HEK293 (cell line): ENCODE measurements around the gene ABI3.

Experiments
- CTCF ChIA-PET: fragments of 350-600 bp; formaldehyde crosslinking; extraction: SDS; loops from one replicate; lab custom pipeline; 2021; ENCODE audit warnings: antibody characterized with exemption; lab: Yijun Ruan, JAX
- POLR2A ChIA-PET: fragments of 300-600 bp; formaldehyde crosslinking; extraction: SDS; loops from one replicate; lab custom pipeline; 2020; ENCODE audit warnings: antibody characterized with exemption, inconsistent platforms; lab: Yijun Ruan, JAX
- H3K27ac ChIP-seq: fragments of 200-500 bp; sonication (Bioruptor generic); 2 replicates; pipeline ENCODE4 v1.5.1; 2014; ENCODE audit warnings: low read depth, low read length, control low read depth, inconsistent platforms; ENCODE audit errors: extremely low read depth
- H3K36me3 ChIP-seq, 2 experiments: fragments of 200-500 bp in 1 of 2; sonication (Bioruptor generic) in 1 of 2; 1 replicate in 1 of 2; 2 replicates in 1 of 2; pipeline ENCODE4 v1.5.1; 2014 to 2017; ENCODE audit warnings: inconsistent platforms in 2 of 2, low read length in 2 of 2; ENCODE audit not compliant: control insufficient read depth in 2 of 2, insufficient read depth in 1 of 2
- H3K4me1 ChIP-seq: fragments of 200-500 bp; sonication (Bioruptor generic); 2 replicates; pipeline ENCODE4 v1.5.1; 2014; ENCODE audit warnings: mild to moderate bottlenecking, low read length, inconsistent platforms; ENCODE audit not compliant: control insufficient read depth, insufficient read depth
- H3K4me3 ChIP-seq: 2 replicates; pipeline ENCODE4 v1.5.1; 2011; ENCODE audit warnings: low read depth, mild to moderate bottlenecking, control low read depth, low read length, moderate library complexity
- H3K9me3 ChIP-seq: fragments of 200-500 bp; sonication (Bioruptor generic); 2 replicates; pipeline ENCODE4 v1.5.1; 2014; ENCODE audit warnings: low read depth, low read length, inconsistent platforms; ENCODE audit not compliant: control insufficient read depth, insufficient read depth
- GFI1B ChIP-seq: fragments of 450-650 bp; formaldehyde crosslinking; IDR thresholded peaks from 2 replicates; pipeline ENCODE4 v1.5.1; 2016; ENCODE audit warnings: missing biosample characterization, missing genetic modification characterization
- GLIS1 ChIP-seq: fragments of 450-650 bp; formaldehyde crosslinking; IDR thresholded peaks from 2 replicates; pipeline ENCODE4 v1.5.1; 2016; ENCODE audit warnings: missing biosample characterization, missing genetic modification characterization
- KLF7 ChIP-seq: fragments of 450-650 bp; formaldehyde crosslinking; IDR thresholded peaks from 2 replicates; pipeline ENCODE4 v1.5.1; 2016; ENCODE audit warnings: missing biosample characterization, missing genetic modification characterization, borderline replicate concordance
- REST ChIP-seq: fragments of 450-650 bp; formaldehyde crosslinking; IDR thresholded peaks from 2 replicates; pipeline ENCODE4 v1.5.1; 2016; ENCODE audit warnings: missing biosample characterization, missing genetic modification characterization
- SALL2 ChIP-seq: fragments of 450-650 bp; formaldehyde crosslinking; IDR thresholded peaks from 2 replicates; pipeline ENCODE4 v1.5.0; 2017; ENCODE audit warnings: missing biosample characterization, mild to moderate bottlenecking, missing genetic modification characterization, borderline replicate concordance
- TSHZ1 ChIP-seq: fragments of 450-650 bp; formaldehyde crosslinking; IDR thresholded peaks from 2 replicates; pipeline ENCODE4 v1.5.1; 2016; ENCODE audit warnings: missing biosample characterization, missing genetic modification characterization, borderline replicate concordance
- ZBTB7A ChIP-seq: fragments of 450-650 bp; formaldehyde crosslinking; IDR thresholded peaks from 2 replicates; pipeline ENCODE4 v1.5.1; 2016; ENCODE audit warnings: low read depth, missing biosample characterization, missing genetic modification characterization
- ZBTB8A ChIP-seq: fragments of 450-650 bp; formaldehyde crosslinking; IDR thresholded peaks from 2 replicates; pipeline ENCODE4 v1.5.1; 2016; ENCODE audit warnings: missing biosample characterization, missing genetic modification characterization
- ZNF10 ChIP-seq: fragments of 450-650 bp; formaldehyde crosslinking; IDR thresholded peaks from 2 replicates; pipeline ENCODE4 v1.5.1; 2017; ENCODE audit warnings: missing biosample characterization, missing genetic modification characterization
- ZNF133 ChIP-seq: fragments of 450-650 bp; formaldehyde crosslinking; IDR thresholded peaks from 2 replicates; pipeline ENCODE4 v1.5.1; 2016; ENCODE audit warnings: missing biosample characterization, missing genetic modification characterization
- ZNF214 ChIP-seq: fragments of 450-650 bp; formaldehyde crosslinking; IDR thresholded peaks from 2 replicates; pipeline ENCODE4 v1.5.1; 2017; ENCODE audit warnings: missing biosample characterization, mild to moderate bottlenecking, missing genetic modification characterization, borderline replicate concordance
- ZNF266 ChIP-seq: fragments of 450-650 bp; formaldehyde crosslinking; IDR thresholded peaks from 2 replicates; pipeline ENCODE4 v1.5.1; 2016; ENCODE audit warnings: missing biosample characterization, missing genetic modification characterization, low read depth
- ZNF280C ChIP-seq: fragments of 450-650 bp; formaldehyde crosslinking; IDR thresholded peaks from 2 replicates; pipeline ENCODE4 v1.5.1; 2016; ENCODE audit warnings: missing biosample characterization, missing genetic modification characterization
- ZNF302 ChIP-seq: fragments of 450-650 bp; formaldehyde crosslinking; IDR thresholded peaks from 2 replicates; pipeline ENCODE4 v1.5.1; 2016; ENCODE audit warnings: missing biosample characterization, missing genetic modification characterization, low read depth
- ZNF311 ChIP-seq: fragments of 450-650 bp; formaldehyde crosslinking; IDR thresholded peaks from 2 replicates; pipeline ENCODE4 v1.5.1; 2017; ENCODE audit warnings: missing biosample characterization, missing genetic modification characterization, borderline replicate concordance
- ZNF433 ChIP-seq: fragments of 450-650 bp; formaldehyde crosslinking; IDR thresholded peaks from 2 replicates; pipeline ENCODE4 v1.5.1; 2016; ENCODE audit warnings: missing biosample characterization, missing genetic modification characterization, low read depth
- ZNF449 ChIP-seq: fragments of 450-650 bp; formaldehyde crosslinking; IDR thresholded peaks from 2 replicates; pipeline ENCODE4 v1.5.1; 2017; ENCODE audit warnings: missing biosample characterization, mild to moderate bottlenecking, missing genetic modification characterization, moderate library complexity
- ZNF555 ChIP-seq: fragments of 450-650 bp; formaldehyde crosslinking; conservative IDR thresholded peaks from 2 replicates; pipeline ENCODE4 v1.5.1; 2017; ENCODE audit warnings: missing biosample characterization, mild to moderate bottlenecking, missing genetic modification characterization, inconsistent platforms
- ZNF596 ChIP-seq: fragments of 450-650 bp; IDR thresholded peaks from 2 replicates; pipeline ENCODE4 v1.5.0; 2018; ENCODE audit warnings: missing biosample characterization, mild to moderate bottlenecking, missing genetic modification characterization, moderate library complexity
- ZSCAN4 ChIP-seq: fragments of 450-650 bp; formaldehyde crosslinking; IDR thresholded peaks from 2 replicates; pipeline ENCODE4 v1.5.1; 2017; ENCODE audit warnings: missing biosample characterization, missing genetic modification characterization
- ZSCAN5A ChIP-seq: fragments of 450-650 bp; formaldehyde crosslinking; IDR thresholded peaks from 2 replicates; pipeline ENCODE4 v1.5.1; 2016; ENCODE audit warnings: missing biosample characterization, missing genetic modification characterization

The ABI3 gene

GRCh38 chr17:49191917-49192741, 18.4 kb upstream of the ABI3 start:
- Histone ChIP-seq H3K4me3 (peak overlapping the region; percentile 81), H3K27ac (peak overlapping the region; percentile 97), H3K4me1 (peaks cover 2% of the 10 kb centered on the region; the same call in 1 of the 2 replicates), H3K9me3 (no peaks in the 10 kb centered on the region), H3K36me3 (no peaks in the 10 kb centered on the region)
- POLR2A ChIA-PET, result interaction anchor here (0.5 to 1.9 kb wide), 15 partner anchors 12 to 300 kb away, joined by 3 to 8 read pairs (median 4); partner anchors contain the start of genes ATP5MC1, IGF2BP1, PHOSPHO1 and SNF8
- CTCF ChIA-PET, result interaction anchor here (0.6 to 4.5 kb wide), 11 partner anchors 12 to 1167 kb away, joined by 3 to 28 read pairs (median 3); no protein-coding TSS in a partner anchor
- TF ChIP-seq ZNF433 (tag by site-specific recombination) (no peak), ZBTB8A (peak; percentile 47; the same call in 1 of the 2 replicates), REST (no peak), GFI1B (tag by site-specific recombination) (peak; percentile 65; the same call in 1 of the 2 replicates), ZNF311 (tag by site-specific recombination) (no peak), TSHZ1 (tag by site-specific recombination) (no peak), ZNF555 (tag by site-specific recombination) (no peak), ZNF266 (tag by site-specific recombination) (no peak), ZNF449 (no peak; the same call in 1 of the 2 replicates), ZSCAN4 (tag by site-specific recombination) (no peak; the same call in none of the 2 replicates), ZSCAN5A (tag by site-specific recombination) (peak; percentile 66; the same call in 1 of the 2 replicates), GLIS1 (tag by site-specific recombination) (peak; percentile 40; the same call in 1 of the 2 replicates), ZBTB7A (peak; percentile 69; the same call in 1 of the 2 replicates), ZNF214 (tag by site-specific recombination) (no peak), ZNF10 (tag by site-specific recombination) (0 out of 2 replicates have a peak, but pooled peaks have one; percentile 24), ZNF302 (no peak), ZNF596 (tag by site-specific recombination) (peak; percentile 57), KLF7 (tag by site-specific recombination) (peak; percentile 77; the same call in 1 of the 2 replicates), SALL2 (peak; percentile 93), ZNF133 (tag by site-specific recombination) (no peak), ZNF280C (tag by site-specific recombination) (no peak)
